GM11168 (cell line): ENCODE measurements around the gene LIN9.
"Not testable (repeated sequence)": the region's sequence is repeated elsewhere in the genome, so short reads cannot be mapped to it uniquely, and the experiment has no call there.

Source experiments
- in situ Hi-C: fragments of 300-500 bp; cut with MboI; formaldehyde crosslinking; loops from one replicate; pipeline ENCODE4 v1.12.0; 2022; ENCODE audit warnings: low sequenced_read_pairs; ENCODE audit not compliant: unreplicated experiment

The LIN9 gene

GRCh38 chr1:226276987-226277386 lies 32.0 kb downstream of the LIN9 start:
- in situ Hi-C loops, result no loop called here

GRCh38 chr1:226276077-226276682 lies 32.8 kb downstream of the LIN9 start:
- in situ Hi-C loops, result no loop called here

- in situ Hi-C loops, result loop anchor here (5.0 kb wide), 1 partner anchor 93 kb away; no protein-coding TSS in a partner anchor
Measured at GRCh38 chr1:226274138-226274537, 34.8 kb downstream of the LIN9 start.

GRCh38 chr1:226272233-226272902 lies 36.6 kb downstream of the LIN9 start:
- in situ Hi-C loops, result loop anchor here (5.0 kb wide), 1 partner anchor 95 kb away; no protein-coding TSS in a partner anchor

- in situ Hi-C loops, result no loop called here
Measured at GRCh38 chr1:226268421-226269124, 40.4 kb downstream of the LIN9 start.

- in situ Hi-C loops, result no loop called here
Measured at GRCh38 chr1:226261818-226262217, 47.1 kb downstream of the LIN9 start.

GRCh38 chr1:226255380-226255779 lies 53.6 kb downstream of the LIN9 start:
- in situ Hi-C loops, result no loop called here

GRCh38 chr1:226253933-226254332 lies 55.0 kb downstream of the LIN9 start:
- in situ Hi-C loops, result no loop called here

GRCh38 chr1:226252841-226253240 lies 56.1 kb downstream of the LIN9 start:
- in situ Hi-C loops, result not testable (repeated sequence)

- in situ Hi-C loops, result no loop called here
Measured at GRCh38 chr1:226250511-226250910, 58.5 kb downstream of the LIN9 start.

GRCh38 chr1:226248796-226249195 lies 60.2 kb downstream of the LIN9 start:
- in situ Hi-C loops, result no loop called here

- in situ Hi-C loops, result no loop called here
Measured at GRCh38 chr1:226248091-226248490, 60.9 kb downstream of the LIN9 start.

GRCh38 chr1:226239421-226239820 lies 69.5 kb downstream of the LIN9 start:
- in situ Hi-C loops, result no loop called here

- in situ Hi-C loops, result no loop called here
Measured at GRCh38 chr1:226236826-226237225, 72.1 kb downstream of the LIN9 start.

GRCh38 chr1:226233806-226234205 lies 75.2 kb downstream of the LIN9 start:
- in situ Hi-C loops, result no loop called here

- in situ Hi-C loops, result no loop called here
Measured at GRCh38 chr1:226233293-226233692, 75.7 kb downstream of the LIN9 start.

GRCh38 chr1:226226601-226227000 lies 82.4 kb downstream of the LIN9 start:
- in situ Hi-C loops, result no loop called here

GRCh38 chr1:226223786-226224244 lies 85.1 kb downstream of the LIN9 start:
- in situ Hi-C loops, result no loop called here

GRCh38 chr1:226223157-226223785 lies 85.7 kb downstream of the LIN9 start, which contains the start of gene MIXL1:
Gene MIXL1 (plus strand): TSS chr1:226223664. CDS start chr1:226223682, 18 bp downstream.
- in situ Hi-C loops, result no loop called here

GRCh38 chr1:226222686-226223085 lies 86.3 kb downstream of the LIN9 start:
- in situ Hi-C loops, result no loop called here
